D721Med (cell line): ENCODE data around the gene HRAS.

Experiments used
- DNase-seq: peaks from one replicate; pipeline ENCODE4 v3.0.0; 2011; ENCODE audit warnings: low spot score; ENCODE audit not compliant: insufficient read length
- FAIRE-seq: peaks from 2 replicates; lab custom pipeline; 2011; peaks lifted over from hg19 to GRCh38; lab: Jason Lieb, UNC
- CTCF ChIP-seq: IDR thresholded peaks from 2 replicates; pipeline ENCODE4 v1.5.1; 2012; ENCODE audit warnings: mild to moderate bottlenecking, control low read depth; ENCODE audit not compliant: insufficient read depth; ENCODE audit errors: missing control alignments

Gene HRAS

DNA sequence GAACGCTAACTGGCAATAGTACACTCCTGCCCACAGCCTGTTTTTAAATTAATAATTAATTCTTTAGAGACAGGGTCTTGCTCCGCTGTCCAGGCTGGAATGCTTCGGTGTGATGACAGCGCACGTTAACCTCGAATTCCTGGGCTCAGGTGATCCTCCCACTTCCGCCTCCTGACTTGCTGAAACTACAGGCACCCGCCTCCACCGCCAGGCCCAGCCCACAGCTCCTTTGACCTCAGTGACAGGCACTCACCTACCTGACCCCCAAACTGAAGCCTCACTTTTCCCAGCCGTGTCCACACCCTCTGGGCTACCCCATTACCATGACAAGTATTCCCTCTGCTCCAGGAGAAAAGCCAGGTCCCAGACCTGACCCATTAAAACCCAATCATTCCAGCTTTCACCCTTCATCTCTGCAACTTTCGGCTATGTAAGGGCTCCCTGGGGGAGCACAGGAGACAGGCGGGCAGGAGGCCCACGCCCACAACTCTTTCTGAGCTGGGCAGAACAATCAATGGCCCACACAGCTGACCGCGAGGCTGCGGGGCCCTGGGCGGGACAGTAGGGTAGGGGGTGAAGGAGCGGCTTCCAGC, 24.4 kb upstream of the HRAS start:
- no peak for DNase-seq
- FAIRE-seq = no peak

DNA sequence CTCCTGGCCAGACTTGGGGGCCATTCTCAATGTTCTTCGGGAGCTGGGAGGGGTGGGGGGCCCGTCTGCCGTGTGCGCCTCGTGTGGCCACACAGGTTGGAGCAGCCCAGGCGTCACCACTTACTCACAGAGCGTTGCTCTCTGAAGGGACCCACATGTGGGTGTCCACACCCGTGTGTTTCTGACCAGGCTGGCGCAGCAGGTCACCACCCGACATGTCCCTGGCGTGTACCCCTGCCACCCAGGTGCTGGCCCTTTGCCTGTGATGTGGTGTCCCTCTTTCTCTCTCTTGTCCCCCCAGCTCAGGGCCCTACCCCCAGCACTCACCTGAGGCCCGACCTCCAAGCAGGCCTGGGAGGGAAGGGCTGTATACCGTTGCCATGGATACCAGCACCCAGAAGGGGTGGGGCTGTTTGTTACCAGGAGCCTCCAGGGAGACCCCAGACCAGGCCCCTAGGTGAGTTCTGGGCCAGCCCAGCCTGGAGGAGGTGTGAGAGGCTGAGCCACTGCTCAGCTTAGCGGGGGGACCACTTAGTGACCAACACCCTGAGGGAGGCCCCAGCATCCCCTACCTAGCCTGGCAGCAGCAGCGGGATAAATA, 23.7 kb upstream of the HRAS start:
- no peak for DNase-seq

More for the DNA sequence above, 24.4 kb upstream of the HRAS start:
- TF ChIP-seq CTCF = no peak

DNA sequence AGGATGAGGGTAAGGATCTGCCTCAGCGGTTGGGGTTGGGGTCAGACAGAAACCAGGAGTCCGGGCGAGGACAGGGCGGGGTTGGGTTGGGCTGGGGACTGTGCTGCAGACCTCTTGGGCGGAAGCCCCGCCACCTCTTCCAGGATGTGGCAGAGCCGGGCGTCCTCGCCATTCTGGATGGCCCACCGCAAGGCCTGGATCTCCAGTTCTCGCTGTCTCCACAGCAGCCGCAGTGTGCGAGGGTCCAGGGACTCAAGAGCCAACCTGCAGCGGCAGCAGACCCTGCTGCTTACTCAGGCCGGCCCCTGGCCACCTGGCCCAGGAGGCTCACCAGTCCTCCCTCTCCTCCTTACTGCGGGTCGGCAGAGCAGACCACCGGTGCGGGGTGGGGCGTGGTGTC, 23.1 kb upstream of the HRAS start:
- FAIRE-seq (no peak), DNase-seq (no peak)
- no peak for TF ChIP-seq CTCF

More for the DNA sequence above, 23.7 kb upstream of the HRAS start:
- TF ChIP-seq CTCF = no peak
- FAIRE-seq = no peak

- DNase-seq (no peak), FAIRE-seq (no peak)
- no peak for TF ChIP-seq CTCF
Measured at GRCh38 chr11:557328-558132, 22.2 kb upstream of the HRAS start.

DNA sequence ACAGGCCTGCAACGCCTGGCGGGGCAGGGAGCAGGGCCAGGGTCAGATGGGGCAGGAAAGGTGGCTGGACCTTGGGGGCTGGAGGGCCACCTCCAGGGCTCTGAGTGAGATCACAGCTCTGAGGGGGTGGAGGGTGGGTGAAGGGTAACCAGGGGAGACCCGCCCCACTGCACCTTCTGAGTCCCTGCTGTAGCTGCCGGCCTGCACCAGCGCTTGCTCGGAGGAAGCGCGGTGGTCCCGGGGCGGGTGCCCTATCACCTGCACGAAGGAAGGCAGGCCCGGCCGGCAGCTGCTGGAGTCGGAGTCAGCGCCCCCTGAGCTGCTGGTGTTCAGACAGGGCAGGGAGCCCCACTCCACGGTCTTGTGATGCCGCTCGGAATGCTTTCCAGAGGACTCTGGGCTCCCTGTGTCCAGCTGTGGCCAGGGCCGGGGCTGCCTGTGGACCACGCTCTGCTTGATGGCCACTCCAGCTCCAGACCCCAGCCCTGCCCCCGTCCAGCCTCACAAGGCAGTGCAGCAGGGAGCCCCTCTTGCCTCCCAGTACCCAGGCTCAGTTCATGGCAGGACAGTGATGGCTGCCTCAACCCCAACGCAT, 21.4 kb upstream of the HRAS start:
- DNase-seq (no peak), FAIRE-seq (no peak)
- no peak for TF ChIP-seq CTCF

- FAIRE-seq = no peak
- DNase-seq = no peak
- TF ChIP-seq CTCF = no peak
Measured at GRCh38 chr11:555780-556661, 20.6 kb upstream of the HRAS start.
